IMR-90 (cell line): ENCODE measurements around the gene ARL6IP6. TPM values are rescaled to one million over a fixed set of nuclear protein-coding genes. Genes with fewer than 3 reads are reported as not detected.
"Not testable (repeated sequence)": the region's sequence is repeated elsewhere in the genome, so short reads cannot be mapped to it uniquely, and the experiment has no call there.

ENCODE experiments used
- ATAC-seq: fragments of 200-7000 bp; cut with Tn5 transposase; 2 replicates; pipeline ENCODE4 v1.9.1; 2020; ENCODE audit warnings: low read depth, mild to moderate bottlenecking, moderate library complexity
- BruUV-seq: library from RNA; stranded (reverse); fragments of 400-500 nt; replicated peaks from 2 replicates; lab custom pipeline; 2021; lab: Mats Ljungman, UMichigan
- CTCF ChIA-PET: fragments of 300-600 bp; formaldehyde crosslinking; extraction: SDS; loops from one replicate; lab custom pipeline; 2021; ENCODE audit warnings: antibody characterized with exemption; lab: Yijun Ruan, JAX
- POLR2A ChIA-PET: fragments of 300-600 bp; sonication (Branson Sonifier 250); formaldehyde crosslinking; loops from one replicate; lab custom pipeline; 2022; ENCODE audit warnings: antibody characterized with exemption; ENCODE audit not compliant: unreplicated experiment; lab: Charles Lee
- DNase-seq: peaks from one replicate; pipeline ENCODE4 v3.0.0; 2013
- H2AFZ ChIP-seq: replicated peaks from 2 replicates; pipeline ENCODE3; 2013; ENCODE audit warnings: low read length, mild to moderate bottlenecking; ENCODE audit not compliant: poor library complexity
- H2AK5ac ChIP-seq: 2 replicates; pipeline ENCODE4 v1.6.1; 2013; ENCODE audit warnings: low read depth, low read length, inconsistent platforms
- H2AK9ac ChIP-seq: replicated peaks from 2 replicates; pipeline ENCODE3; 2013; ENCODE audit warnings: mild to moderate bottlenecking, low read depth, low read length, moderate library complexity; ENCODE audit not compliant: poor library complexity
- H2BK120ac ChIP-seq: 2 replicates; pipeline ENCODE4 v1.6.1; 2013; ENCODE audit warnings: low read depth, low read length, inconsistent platforms
- H2BK15ac ChIP-seq: 3 replicates; pipeline ENCODE4 v1.6.1; 2013; ENCODE audit warnings: low read depth, low read length, inconsistent platforms
- H2BK20ac ChIP-seq: 2 replicates; pipeline ENCODE4 v1.6.1; 2013; ENCODE audit warnings: low read depth, mild to moderate bottlenecking, inconsistent platforms, low read length, moderate library complexity
- H2BK5ac ChIP-seq: 2 replicates; pipeline ENCODE4 v1.6.1; 2013; ENCODE audit warnings: mild to moderate bottlenecking, low read depth, low read length, inconsistent platforms; ENCODE audit not compliant: poor library complexity, severe bottlenecking
- H3K14ac ChIP-seq: replicated peaks from 2 replicates; pipeline ENCODE4 v1.6.1; 2013; ENCODE audit warnings: low read depth, low read length, inconsistent platforms
- H3K18ac ChIP-seq: 2 replicates; pipeline ENCODE4 v1.6.1; 2013; ENCODE audit warnings: low read depth, low read length, control low read depth
- H3K23ac ChIP-seq: 2 replicates; pipeline ENCODE4 v1.6.1; 2013; ENCODE audit warnings: low read depth, low read length, inconsistent platforms
- H3K27ac ChIP-seq: 2 replicates; pipeline ENCODE4 v1.5.1; 2013; ENCODE audit warnings: mild to moderate bottlenecking, control low read depth, low read length; ENCODE audit not compliant: insufficient read depth
- H3K27me3 ChIP-seq: 2 replicates; pipeline ENCODE4 v1.6.1; 2013; ENCODE audit warnings: low read length; ENCODE audit not compliant: control insufficient read depth, insufficient read depth
- H3K36me3 ChIP-seq: 2 replicates; pipeline ENCODE4 v1.6.1; 2013; ENCODE audit warnings: low read length, mixed read lengths; ENCODE audit not compliant: control insufficient read depth, insufficient read depth
- H3K4ac ChIP-seq: 2 replicates; pipeline ENCODE4 v1.6.1; 2013; ENCODE audit warnings: low read depth, low read length, inconsistent platforms
- H3K4me1 ChIP-seq: 2 replicates; pipeline ENCODE4 v1.6.1; 2013; ENCODE audit warnings: low read length, mixed read lengths; ENCODE audit not compliant: control insufficient read depth, insufficient read depth
- H3K4me2 ChIP-seq: 2 replicates; pipeline ENCODE4 v1.6.1; 2013; ENCODE audit warnings: low read depth, mild to moderate bottlenecking, control low read depth, low read length, moderate library complexity
- H3K4me3 ChIP-seq: 2 replicates; pipeline ENCODE4 v1.5.1; 2013; ENCODE audit warnings: low read depth, mild to moderate bottlenecking, control low read depth, low read length, moderate library complexity; ENCODE audit not compliant: insufficient read depth
- H3K56ac ChIP-seq: 2 replicates; pipeline ENCODE4 v1.6.1; 2013; ENCODE audit warnings: low read length, inconsistent platforms; ENCODE audit not compliant: insufficient read depth; ENCODE audit errors: extremely low read depth
- H3K79me1 ChIP-seq, 2 experiments: 2 replicates each; pipeline ENCODE4 v1.6.1; 2013; ENCODE audit warnings: low read length in 2 of 2, inconsistent platforms in 1 of 2, low read depth in 1 of 2
- H3K9ac ChIP-seq: 2 replicates; pipeline ENCODE4 v1.6.1; 2013; ENCODE audit warnings: low read depth, low read length, control low read depth
- H3K9me1 ChIP-seq: 2 replicates; pipeline ENCODE4 v1.6.1; 2013; ENCODE audit warnings: low read length, inconsistent platforms; ENCODE audit not compliant: insufficient read depth
- H3K9me3 ChIP-seq: 2 replicates; pipeline ENCODE4 v1.6.1; 2013; ENCODE audit warnings: low read length; ENCODE audit not compliant: control insufficient read depth, insufficient read depth
- H4K20me1 ChIP-seq: 2 replicates; pipeline ENCODE4 v1.6.1; 2013; ENCODE audit warnings: low read length, inconsistent platforms; ENCODE audit not compliant: insufficient read depth
- H4K5ac ChIP-seq: 2 replicates; pipeline ENCODE4 v1.6.1; 2013; ENCODE audit warnings: mild to moderate bottlenecking, low read depth, low read length, control low read depth
- H4K8ac ChIP-seq, 2 experiments: 2 replicates each; pipeline ENCODE4 v1.6.1; 2013; ENCODE audit warnings: low read depth in 2 of 2, low read length in 2 of 2, control low read depth in 1 of 2, inconsistent platforms in 1 of 2
- H4K91ac ChIP-seq: 2 replicates; pipeline ENCODE4 v1.6.1; 2013; ENCODE audit warnings: low read depth, low read length, inconsistent platforms; ENCODE audit not compliant: insufficient read depth
- WGBS, 2 experiments: methylation state at CpG; one replicate each; pipeline versions ENCODE4 v1.1.5 to v1.1.7; 2013; ENCODE audit warnings: missing lambda C conversion rate in 2 of 2; ENCODE audit not compliant: insufficient read length in 1 of 2; ENCODE audit errors: extremely low coverage in 2 of 2; 5-methylcytosine and 5-hydroxymethylcytosine counted together
- dilution Hi-C: fragments of 300-500 bp; cut with HindIII; formaldehyde crosslinking; loops from one replicate; pipeline ENCODE4 v1.14.3; 2018; ENCODE audit warnings: low sequenced_read_pairs; ENCODE audit not compliant: unreplicated experiment
- in situ Hi-C: fragments of 300-500 bp; cut with MboI; formaldehyde crosslinking; loops from 3 replicates; pipeline ENCODE4 v1.14.3; 2019; ENCODE audit warnings: low sequenced_read_pairs, inconsistent platforms, mixed read lengths
- intact Hi-C: fragments of 100-400 bp; cut with micrococcal nuclease; formaldehyde crosslinking; loops from 2 replicates; pipeline ENCODE4 v1.10.0; 2022
- polyA plus RNA-seq, 3 experiments: library from polyadenylated mRNA; depleted of rRNA; stranded (reverse); fragments of >200 nt; gene quantifications; 2 replicates each; pipeline ENCODE4 v1.2.3, GENCODE V29; 2012; ENCODE audit warnings: low replicate concordance in 1 of 3
- total RNA-seq: library from RNA; depleted of rRNA; stranded (reverse); fragments of >200 nt; gene quantifications from 2 replicates; pipeline ENCODE4 v1.2.3, GENCODE V29; 2012

Gene ARL6IP6
- total and polyA plus RNA-seq, 2 of the 4 experiments (the other 2 are of a cell fraction), result 4.1 to 14.7 TPM

GRCh38 chr2:152763208-152763607 lies 44.8 kb downstream of the ARL6IP6 start:
- DNase-seq, H3K27me3 ChIP-seq, H2AFZ ChIP-seq, BruUV-seq, ATAC-seq, H3K4me3 ChIP-seq, in situ Hi-C loops, H3K79me1 ChIP-seq, H2AK9ac ChIP-seq, H3K56ac ChIP-seq, H3K4me2 ChIP-seq, H3K23ac ChIP-seq, H4K20me1 ChIP-seq, H3K9ac ChIP-seq, POLR2A ChIA-PET, dilution Hi-C loops, H3K36me3 ChIP-seq, CTCF ChIA-PET, H3K9me1 ChIP-seq, H3K9me3 ChIP-seq: not testable (repeated sequence)
- Histone ChIP-seq H3K14ac (peak overlapping the region; percentile 60; the same call in 1 of the 2 replicates), H2BK20ac (peak overlapping the region; percentile 76), H2BK5ac (peak overlapping the region; percentile 87), H3K27ac (peak overlapping the region; percentile 52; the same call in 1 of the 2 replicates), H4K8ac (peak overlapping the region; percentile 10 to 33; a peak in 1 of 4 replicates), H3K18ac (peak overlapping the region; percentile 76), H3K4me1 (peaks cover 12% of the 10 kb centered on the region), H4K5ac (peak overlapping the region; percentile 39), H2BK120ac (peak overlapping the region; percentile 76), H2BK15ac (peak overlapping the region; percentile 54; the same call in 2 of the 3 replicates), H3K4ac (peak overlapping the region; percentile 79), H4K91ac (peak overlapping the region; percentile 71; the same call in 1 of the 2 replicates), H2AK5ac (peak overlapping the region; percentile 70; the same call in 1 of the 2 replicates)
- 100% methylated on average over 1 of the region's 4 CpGs; no CpG with 5 or more reads in 1 of the 2 experiments for WGBS, 2 experiments
- intact Hi-C loops, result loop anchor here (2.0 kb wide), 1 partner anchor 64 kb away; no protein-coding TSS in a partner anchor
